OCI-LY1 (cell line): ENCODE results near the gene TNRC6C.

Source experiments
- H2AFZ ChIP-seq: fragments of 200-600 bp; sonication (generic), shearing (Covaris generic); 2 replicates; pipeline ENCODE4 v1.6.0; 2014; ENCODE audit warnings: antibody characterized with exemption, mild to moderate bottlenecking, low read length
- H3F3A ChIP-seq: fragments of 200-600 bp; sonication (generic), shearing (Covaris generic); 2 replicates; pipeline ENCODE4 v1.6.0; 2014; ENCODE audit warnings: mild to moderate bottlenecking, antibody characterized with exemption, low read length, moderate library complexity; ENCODE audit not compliant: insufficient read depth
- H3K27ac ChIP-seq: fragments of 200-600 bp; sonication (generic); 2 replicates; pipeline ENCODE4 v1.5.1; 2014; ENCODE audit warnings: low read length, mixed run types, mild to moderate bottlenecking, low read depth; ENCODE audit not compliant: poor library complexity, severe bottlenecking
- H3K27me3 ChIP-seq: fragments of 200-600 bp; sonication (generic); 2 replicates; pipeline ENCODE4 v1.6.0; 2014; ENCODE audit warnings: antibody characterized with exemption, mild to moderate bottlenecking, low read length, moderate library complexity; ENCODE audit not compliant: insufficient read depth
- H3K36me3 ChIP-seq: fragments of 200-600 bp; sonication (generic); 2 replicates; pipeline ENCODE4 v1.6.1; 2014; ENCODE audit warnings: mild to moderate bottlenecking, antibody characterized with exemption, low read length, moderate library complexity, mixed read lengths; ENCODE audit not compliant: insufficient read depth
- H3K4me1 ChIP-seq: fragments of 200-600 bp; sonication (generic); 2 replicates; pipeline ENCODE4 v1.5.1; 2014; ENCODE audit warnings: mild to moderate bottlenecking, low read length, moderate library complexity; ENCODE audit not compliant: insufficient read depth, severe bottlenecking
- H3K4me2 ChIP-seq: fragments of 200-600 bp; sonication (generic), shearing (Covaris generic); 2 replicates; pipeline ENCODE4 v1.6.1; 2014; ENCODE audit warnings: low read length
- H3K4me3 ChIP-seq: fragments of 200-600 bp; sonication (generic); 2 replicates; pipeline ENCODE4 v1.5.1; 2014; ENCODE audit warnings: low read length, low read depth, mild to moderate bottlenecking, mixed read lengths; ENCODE audit not compliant: poor library complexity, severe bottlenecking
- H3K79me2 ChIP-seq: fragments of 200-600 bp; shearing (Covaris generic); 2 replicates; pipeline ENCODE4 v1.6.1; 2016; ENCODE audit warnings: mixed run types, low read length, mixed read lengths; ENCODE audit not compliant: insufficient read depth
- H3K9ac ChIP-seq: fragments of 200-600 bp; sonication (generic), shearing (Covaris generic); 2 replicates; pipeline ENCODE4 v1.6.1; 2014; ENCODE audit warnings: mild to moderate bottlenecking, low read length, mixed read lengths
- H3K9me2 ChIP-seq: fragments of 200-600 bp; sonication (generic), shearing (Covaris generic); 2 replicates; pipeline ENCODE4 v1.6.1; 2014; ENCODE audit warnings: low read depth, mild to moderate bottlenecking, low read length, mixed read lengths
- H3K9me3 ChIP-seq: fragments of 200-600 bp; shearing (Covaris generic); 2 replicates; pipeline ENCODE4 v1.6.1; 2014; ENCODE audit warnings: low read length, mixed read lengths
- H4K20me1 ChIP-seq: fragments of 200-600 bp; sonication (generic), shearing (Covaris generic); 2 replicates; pipeline ENCODE4 v1.6.0; 2016; ENCODE audit warnings: mild to moderate bottlenecking, low read length; ENCODE audit not compliant: insufficient read depth
- CTCF ChIP-seq: fragments of 200-600 bp; sonication (generic), shearing (Covaris generic); IDR thresholded peaks from 2 replicates; pipeline ENCODE4 v1.5.1; 2017; ENCODE audit warnings: mild to moderate bottlenecking, antibody characterized with exemption, low read length, moderate library complexity, mixed read lengths
- EZH2 ChIP-seq: fragments of 200-600 bp; sonication (generic), shearing (Covaris generic); IDR thresholded peaks from 2 replicates; pipeline ENCODE4 v1.8.0; 2017; ENCODE audit warnings: borderline replicate concordance, mixed run types, mild to moderate bottlenecking, antibody characterized with exemption, low read length, moderate library complexity, mixed read lengths

Gene TNRC6C

GRCh38 chr17:78089576-78090281 is 131.2 kb downstream of the TNRC6C start:
- H3F3A ChIP-seq, result no peaks in the 10 kb centered on the region
- no peak overlapping the region for H3K4me2 ChIP-seq
- H3K27me3 ChIP-seq, result no peaks in the 10 kb centered on the region
- no peak overlapping the region for H3K27ac ChIP-seq
- H3K36me3 ChIP-seq, result peaks cover 20% of the 10 kb centered on the region; the same call in 1 of the 2 replicates
- H3K79me2 ChIP-seq, result no peaks in the 10 kb centered on the region
- no peak overlapping the region for H3K4me3 ChIP-seq
- H3K9me3 ChIP-seq, result no peaks in the 10 kb centered on the region
- no peaks in the 10 kb centered on the region for H3K9me2 ChIP-seq
- TF ChIP-seq CTCF, result no peak
- no peak for TF ChIP-seq EZH2
- H3K9ac ChIP-seq, result no peak overlapping the region
- H2AFZ ChIP-seq, result no peak overlapping the region
- no peaks in the 10 kb centered on the region for H4K20me1 ChIP-seq
- H3K4me1 ChIP-seq, result no peaks in the 10 kb centered on the region

- TF ChIP-seq EZH2 (no peak), CTCF (no peak)
- Histone ChIP-seq H2AFZ (no peak overlapping the region), H3K4me1 (no peaks in the 10 kb centered on the region), H4K20me1 (no peaks in the 10 kb centered on the region), H3K27me3 (no peaks in the 10 kb centered on the region), H3F3A (no peaks in the 10 kb centered on the region), H3K27ac (no peak overlapping the region), H3K9me3 (no peaks in the 10 kb centered on the region), H3K9me2 (no peaks in the 10 kb centered on the region), H3K36me3 (peaks cover 19% of the 10 kb centered on the region), H3K4me3 (no peak overlapping the region), H3K79me2 (no peaks in the 10 kb centered on the region), H3K4me2 (no peak overlapping the region), H3K9ac (no peak overlapping the region)
Observed at GRCh38 chr17:78092794-78093324, 134.4 kb downstream of the TNRC6C start.

GRCh38 chr17:78095035-78095434 is 136.5 kb downstream of the TNRC6C start:
- TF ChIP-seq EZH2 (no peak), CTCF (no peak)
- H3K36me3 ChIP-seq, result peaks cover 31% of the 10 kb centered on the region
- no peaks in the 10 kb centered on the region for H3F3A ChIP-seq
- H3K27me3 ChIP-seq, result no peaks in the 10 kb centered on the region
- H3K9me2 ChIP-seq, result no peaks in the 10 kb centered on the region
- H3K79me2 ChIP-seq, result no peaks in the 10 kb centered on the region
- H3K4me1 ChIP-seq, result no peaks in the 10 kb centered on the region
- H3K9ac ChIP-seq, result no peak overlapping the region
- no peaks in the 10 kb centered on the region for H4K20me1 ChIP-seq
- H3K9me3 ChIP-seq, result no peaks in the 10 kb centered on the region
- H3K27ac ChIP-seq, result no peak overlapping the region
- no peak overlapping the region for H3K4me2 ChIP-seq
- no peak overlapping the region for H2AFZ ChIP-seq
- H3K4me3 ChIP-seq, result no peak overlapping the region
